ENCODE data around the gene CLIC6. TPM values are rescaled to one million over a fixed set of nuclear protein-coding genes. Genes with fewer than 3 reads are reported as not detected.

The CLIC6 gene
- total and polyA plus RNA-seq, 2 of the 4 experiments (the other 2 are of a cell fraction), result not detected

GRCh38 chr21:34730756-34731445, 62.1 kb downstream of the CLIC6 start:
- in situ Hi-C loops (cut with MboI; ENCODE audit: low sequenced_read_pairs) (loop anchor here (25.0 kb wide), 2 partner anchors 681 to 1206 kb away; no protein-coding TSS in a partner anchor), intact Hi-C loops (cut with micrococcal nuclease) (no loop called here), dilution Hi-C loops (cut with HindIII; ENCODE audit: low sequenced_read_pairs, unreplicated experiment) (no loop called here)
- H4K91ac ChIP-seq (ENCODE audit: insufficient read depth, low read depth, low read length), result no peak overlapping the region
- no peak for DNase-seq
- H4K8ac ChIP-seq (ENCODE audit: low read depth in 2 of 2, low read length in 2 of 2), result no peak overlapping the region
- H3K36me3 ChIP-seq (ENCODE audit: control insufficient read depth, insufficient read depth, low read length), result no peaks in the 10 kb centered on the region
- no peak overlapping the region for H2AK5ac ChIP-seq (ENCODE audit: low read depth, low read length)
- H4K5ac ChIP-seq (ENCODE audit: low read depth, low read length), result no peak overlapping the region
- H3K9me3 ChIP-seq (ENCODE audit: control insufficient read depth, insufficient read depth, low read length), result no peaks in the 10 kb centered on the region
- H3K4me1 ChIP-seq (ENCODE audit: control insufficient read depth, insufficient read depth, low read length), result peaks cover 2% of the 10 kb centered on the region; the same call in 1 of the 2 replicates
- H3K27ac ChIP-seq (ENCODE audit: insufficient read depth, low read length), result no peak overlapping the region
- no peaks in the 10 kb centered on the region for H4K20me1 ChIP-seq (ENCODE audit: insufficient read depth, low read length)
- H3K9me1 ChIP-seq (ENCODE audit: insufficient read depth, low read length), result peaks cover 3% of the 10 kb centered on the region; the same call in 1 of the 2 replicates
- WGBS, 2 experiments (ENCODE audit: extremely low coverage in 2 of 2, insufficient read length in 1 of 2), result no CpG with 5 or more reads among the region's 5 CpGs
- H3K23ac ChIP-seq (ENCODE audit: low read depth, low read length), result no peak overlapping the region
- ChIA-PET CTCF (interaction anchor here (1.0 kb wide), 1 partner anchor 14 kb away, joined by 3 read pairs; no protein-coding TSS in a partner anchor), POLR2A (ENCODE audit: unreplicated experiment) (no interaction called here)
- no peaks in the 10 kb centered on the region for H3K79me1 ChIP-seq (ENCODE audit: low read depth in 1 of 2, low read length in 2 of 2)
- no peak overlapping the region for H3K4me2 ChIP-seq (ENCODE audit: low read depth, low read length)
- ATAC-seq (ENCODE audit: low read depth), result no peak
- no peak for TF ChIP-seq MAFK (IDR thresholded peaks at IDR 0.05; ENCODE audit: low read depth, low read length)
- no peak for TF ChIP-seq RFX5 (IDR thresholded peaks at IDR 0.05; ENCODE audit: low read depth, low read length)
- no peak for TF ChIP-seq USF2 (IDR thresholded peaks at IDR 0.05; ENCODE audit: low read depth, low read length)
- no peak for TF ChIP-seq BHLHE40 (IDR thresholded peaks at IDR 0.05; ENCODE audit: low read depth, low read length)
- no peak for TF ChIP-seq CHD1 (IDR thresholded peaks at IDR 0.05; ENCODE audit: low read depth, low read length)
- no peak for TF ChIP-seq MXI1 (IDR thresholded peaks at IDR 0.05; ENCODE audit: borderline replicate concordance, low read depth, low read length)
- TF ChIP-seq MAZ (IDR thresholded peaks at IDR 0.05; ENCODE audit: borderline replicate concordance, low read depth, low read length), result no peak
- no peak for TF ChIP-seq POLR2A (IDR thresholded peaks at IDR 0.05; ENCODE audit: low read depth, low read length)
- TF ChIP-seq RCOR1 (IDR thresholded peaks at IDR 0.05; ENCODE audit: insufficient replicate concordance, low read length), result no peak
- no peak for TF ChIP-seq NFE2L2 (IDR thresholded peaks at IDR 0.05; ENCODE audit: low read depth, low read length)
- TF ChIP-seq CTCF (conservative IDR thresholded peaks at IDR 0.05; ENCODE audit: low read depth, low read length), result no peak
- TF ChIP-seq CEBPB (IDR thresholded peaks at IDR 0.05; ENCODE audit: low read depth, low read length), result no peak
- no peak for TF ChIP-seq FOS (IDR thresholded peaks at IDR 0.05; ENCODE audit: low read depth, low read length)
- TF ChIP-seq SMC3 (IDR thresholded peaks at IDR 0.05; ENCODE audit: low read depth, low read length), result no peak
- no peak for TF ChIP-seq ELK1 (IDR thresholded peaks at IDR 0.05; ENCODE audit: borderline replicate concordance, low read depth, low read length)
- TF ChIP-seq RAD21 (IDR thresholded peaks at IDR 0.05; ENCODE audit: low read length), result no peak
- no peak overlapping the region for H3K56ac ChIP-seq (ENCODE audit: extremely low read depth, insufficient read depth, low read length)
- no peak overlapping the region for H2BK120ac ChIP-seq (ENCODE audit: low read depth, low read length)
- H3K18ac ChIP-seq (ENCODE audit: low read depth, low read length), result no peak overlapping the region
- BruUV-seq (replicated peaks), result no TSS peak
- H2BK20ac ChIP-seq (ENCODE audit: low read depth, low read length), result no peak overlapping the region
- H2AFZ ChIP-seq (replicated peaks; ENCODE audit: low read length, poor library complexity), result no peak overlapping the region
- no peak overlapping the region for H3K14ac ChIP-seq (replicated peaks; ENCODE audit: low read depth, low read length)
- no peak overlapping the region for H3K9ac ChIP-seq (ENCODE audit: low read depth, low read length)
- H3K4me3 ChIP-seq (ENCODE audit: insufficient read depth, low read depth, low read length), result no peak overlapping the region
- no peak overlapping the region for H3K4ac ChIP-seq (ENCODE audit: low read depth, low read length)
- H2BK15ac ChIP-seq (ENCODE audit: low read depth, low read length), result no peak overlapping the region; the same call in 2 of the 3 replicates
- H2AK9ac ChIP-seq (replicated peaks; ENCODE audit: low read depth, low read length, poor library complexity), result no peak overlapping the region
- peaks cover 33% of the 10 kb centered on the region for H3K27me3 ChIP-seq (ENCODE audit: control insufficient read depth, insufficient read depth, low read length)
- H2BK5ac ChIP-seq (ENCODE audit: low read depth, low read length, poor library complexity, severe bottlenecking), result no peak overlapping the region

Data from IMR-90 (cell line).